B cell (primary cell): ENCODE measurements around the gene AAK1.

Experiments used
- EZH2 ChIP-seq: IDR thresholded peaks from 2 replicates; pipeline ENCODE4 v1.6.1; 2012; ENCODE audit warnings: borderline replicate concordance, low read depth, mild to moderate bottlenecking, moderate library complexity, low read length; ENCODE audit not compliant: insufficient read depth, poor library complexity, severe bottlenecking
- TF ChIP-seq, protein P1 (sequence below): fragments of 200-600 bp; IDR thresholded peaks from one replicate; pipeline ENCODE4 v1.8.0; 2022; ENCODE audit warnings: antibody characterized with exemption, mild to moderate bottlenecking

DNA sequence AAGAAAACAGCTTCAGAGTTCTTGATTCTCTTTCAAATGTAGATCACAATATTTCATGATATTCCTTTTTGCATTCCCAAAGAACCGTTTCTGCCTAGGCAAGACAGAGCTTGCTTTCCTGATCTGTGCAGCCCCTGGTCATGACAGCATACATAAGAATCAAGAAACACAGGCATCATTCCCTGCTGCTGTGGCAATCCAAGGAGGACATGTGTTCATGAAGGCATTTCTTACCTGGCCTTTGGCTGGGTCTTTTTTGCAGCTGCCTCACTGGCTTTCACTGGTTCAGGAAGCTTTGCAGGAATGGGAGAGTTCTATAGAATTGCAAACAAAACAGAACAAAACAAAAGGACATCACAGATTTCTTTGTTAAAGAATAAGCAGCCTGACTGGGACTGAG is 118.7 kb downstream of the AAK1 start:
- TF ChIP-seq, protein P1, sequence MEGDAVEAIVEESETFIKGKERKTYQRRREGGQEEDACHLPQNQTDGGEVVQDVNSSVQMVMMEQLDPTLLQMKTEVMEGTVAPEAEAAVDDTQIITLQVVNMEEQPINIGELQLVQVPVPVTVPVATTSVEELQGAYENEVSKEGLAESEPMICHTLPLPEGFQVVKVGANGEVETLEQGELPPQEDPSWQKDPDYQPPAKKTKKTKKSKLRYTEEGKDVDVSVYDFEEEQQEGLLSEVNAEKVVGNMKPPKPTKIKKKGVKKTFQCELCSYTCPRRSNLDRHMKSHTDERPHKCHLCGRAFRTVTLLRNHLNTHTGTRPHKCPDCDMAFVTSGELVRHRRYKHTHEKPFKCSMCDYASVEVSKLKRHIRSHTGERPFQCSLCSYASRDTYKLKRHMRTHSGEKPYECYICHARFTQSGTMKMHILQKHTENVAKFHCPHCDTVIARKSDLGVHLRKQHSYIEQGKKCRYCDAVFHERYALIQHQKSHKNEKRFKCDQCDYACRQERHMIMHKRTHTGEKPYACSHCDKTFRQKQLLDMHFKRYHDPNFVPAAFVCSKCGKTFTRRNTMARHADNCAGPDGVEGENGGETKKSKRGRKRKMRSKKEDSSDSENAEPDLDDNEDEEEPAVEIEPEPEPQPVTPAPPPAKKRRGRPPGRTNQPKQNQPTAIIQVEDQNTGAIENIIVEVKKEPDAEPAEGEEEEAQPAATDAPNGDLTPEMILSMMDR = no peak
- TF ChIP-seq EZH2 = no peak
